Tibial artery (tissue), 4 donors: ENCODE data around the gene SECISBP2.
"Not testable (repeated sequence)": the region's sequence is repeated elsewhere in the genome, so short reads cannot be mapped to it uniquely, and the experiment has no call there.

Experiments
- DNase-seq, 2 donors: peaks; one replicate each; pipeline ENCODE4 v3.0.0-alpha.2; 2019
- H3K27ac ChIP-seq, 2 donors: fragments of 200-600 bp; sonication (generic) in 1 of 2; 1 replicate in 1 of 2; 2 replicates in 1 of 2; pipeline ENCODE4 v1.5.1; 2018 to 2019; ENCODE audit warnings: mild to moderate bottlenecking in 1 of 2
- H3K27me3 ChIP-seq, 2 donors: fragments of 200-600 bp; sonication (generic) in 1 of 2; one replicate each; pipeline versions ENCODE4 v1.5.1 to v1.6.0; 2016 to 2019
- H3K36me3 ChIP-seq, 3 donors: fragments of 200-600 bp; sonication (generic) in 2 of 3; one replicate each; pipeline ENCODE4 v1.5.1; 2016 to 2019; ENCODE audit warnings: mild to moderate bottlenecking in 2 of 3
- H3K4me1 ChIP-seq, 4 donors: fragments of 200-600 bp; sonication (generic) in 2 of 4; 1 replicate in 3 of 4; 2 replicates in 1 of 4; pipeline ENCODE4 v1.5.1; 2016 to 2019
- H3K4me3 ChIP-seq, 2 donors: fragments of 200-600 bp; sonication (generic) in 1 of 2; 1 replicate in 1 of 2; 2 replicates in 1 of 2; pipeline ENCODE4 v1.5.1; 2018 to 2019; ENCODE audit warnings: mild to moderate bottlenecking in 2 of 2
- H3K9me3 ChIP-seq, 3 donors: fragments of 200-600 bp; sonication (generic) in 1 of 3; one replicate each; pipeline ENCODE4 v1.5.1; 2016 to 2019
- intact Hi-C: fragments of 100-400 bp; cut with DNase I; formaldehyde crosslinking; loops from one replicate; pipeline ENCODE4 v1.15.0; 2023; ENCODE audit warnings: low total_unique reads
- TF ChIP-seq, protein P1 (sequence below), 2 experiments: fragments of 200-600 bp in 1 of 2; fragments of 450-650 bp in 1 of 2; IDR thresholded peaks; one replicate each; pipeline ENCODE4 v1.5.1; 2017 to 2019; ENCODE audit warnings: antibody characterized with exemption in 2 of 2, mild to moderate bottlenecking in 1 of 2, moderate library complexity in 1 of 2

The SECISBP2 gene, protein sequence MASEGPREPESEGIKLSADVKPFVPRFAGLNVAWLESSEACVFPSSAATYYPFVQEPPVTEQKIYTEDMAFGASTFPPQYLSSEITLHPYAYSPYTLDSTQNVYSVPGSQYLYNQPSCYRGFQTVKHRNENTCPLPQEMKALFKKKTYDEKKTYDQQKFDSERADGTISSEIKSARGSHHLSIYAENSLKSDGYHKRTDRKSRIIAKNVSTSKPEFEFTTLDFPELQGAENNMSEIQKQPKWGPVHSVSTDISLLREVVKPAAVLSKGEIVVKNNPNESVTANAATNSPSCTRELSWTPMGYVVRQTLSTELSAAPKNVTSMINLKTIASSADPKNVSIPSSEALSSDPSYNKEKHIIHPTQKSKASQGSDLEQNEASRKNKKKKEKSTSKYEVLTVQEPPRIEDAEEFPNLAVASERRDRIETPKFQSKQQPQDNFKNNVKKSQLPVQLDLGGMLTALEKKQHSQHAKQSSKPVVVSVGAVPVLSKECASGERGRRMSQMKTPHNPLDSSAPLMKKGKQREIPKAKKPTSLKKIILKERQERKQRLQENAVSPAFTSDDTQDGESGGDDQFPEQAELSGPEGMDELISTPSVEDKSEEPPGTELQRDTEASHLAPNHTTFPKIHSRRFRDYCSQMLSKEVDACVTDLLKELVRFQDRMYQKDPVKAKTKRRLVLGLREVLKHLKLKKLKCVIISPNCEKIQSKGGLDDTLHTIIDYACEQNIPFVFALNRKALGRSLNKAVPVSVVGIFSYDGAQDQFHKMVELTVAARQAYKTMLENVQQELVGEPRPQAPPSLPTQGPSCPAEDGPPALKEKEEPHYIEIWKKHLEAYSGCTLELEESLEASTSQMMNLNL

DNA sequence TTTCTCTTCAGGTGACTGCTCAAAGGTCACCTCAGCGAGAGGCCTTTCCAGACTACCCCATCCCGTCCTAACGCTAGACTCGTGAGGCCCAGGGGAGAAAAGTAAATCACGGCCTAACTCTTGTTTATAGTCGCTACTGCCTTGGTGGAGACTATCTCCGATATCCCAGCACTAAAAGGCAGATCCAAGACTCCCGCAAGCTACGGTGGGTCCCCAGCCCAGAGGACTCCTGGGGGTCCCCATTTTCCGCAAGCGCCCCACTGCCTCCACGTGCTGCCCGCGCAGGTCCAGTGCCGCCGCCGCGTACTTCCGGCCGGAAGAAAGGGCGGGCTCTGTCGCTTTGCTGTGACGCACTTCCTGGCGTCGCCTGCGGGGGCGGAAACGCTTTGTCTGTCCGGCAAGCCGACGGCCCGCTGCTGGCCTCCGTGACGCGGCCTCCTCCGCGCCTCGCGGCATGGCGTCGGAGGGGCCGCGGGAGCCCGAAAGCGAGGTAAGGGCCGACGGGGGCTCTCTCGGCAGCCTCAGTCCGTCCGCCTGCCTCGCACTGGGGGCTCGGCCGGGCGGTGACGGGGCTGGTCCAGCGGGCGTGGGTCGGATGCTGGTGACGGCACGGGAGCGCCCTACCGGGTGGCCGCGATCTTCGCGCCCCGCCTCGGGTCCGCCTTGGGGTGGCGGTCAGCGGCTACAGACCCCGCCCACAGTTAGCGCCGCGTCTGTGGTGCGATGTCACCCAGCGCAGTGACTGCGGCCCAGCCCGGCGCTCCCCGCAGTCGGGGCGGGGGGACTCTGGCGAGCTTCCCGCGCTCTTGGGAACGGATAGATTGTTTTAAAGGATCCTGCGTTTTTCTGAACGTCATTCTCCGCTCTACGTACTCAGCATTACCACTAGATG, at the start of gene SECISBP2:
Gene SECISBP2 (plus strand): TSS at position 378 of the 892 bp plus-strand sequence. CDS start 77 bp downstream, at position 455.
- Histone ChIP-seq H3K4me3 (peak within 1 kb of the TSS; percentile 75 to 88), H3K9me3 (no peaks in the 10 kb centered on the region), H3K4me1 (peaks cover 0 to 39% (median 14%) of the 10 kb centered on the region in 4 donors), H3K36me3 (no peaks in the 10 kb centered on the region), H3K27ac (peak within 1 kb of the TSS; percentile 97 to 100), H3K27me3 (no peaks in the 10 kb centered on the region)
- DNase-seq: peak; percentile 96 to 98
- TF ChIP-seq, protein P1, sequence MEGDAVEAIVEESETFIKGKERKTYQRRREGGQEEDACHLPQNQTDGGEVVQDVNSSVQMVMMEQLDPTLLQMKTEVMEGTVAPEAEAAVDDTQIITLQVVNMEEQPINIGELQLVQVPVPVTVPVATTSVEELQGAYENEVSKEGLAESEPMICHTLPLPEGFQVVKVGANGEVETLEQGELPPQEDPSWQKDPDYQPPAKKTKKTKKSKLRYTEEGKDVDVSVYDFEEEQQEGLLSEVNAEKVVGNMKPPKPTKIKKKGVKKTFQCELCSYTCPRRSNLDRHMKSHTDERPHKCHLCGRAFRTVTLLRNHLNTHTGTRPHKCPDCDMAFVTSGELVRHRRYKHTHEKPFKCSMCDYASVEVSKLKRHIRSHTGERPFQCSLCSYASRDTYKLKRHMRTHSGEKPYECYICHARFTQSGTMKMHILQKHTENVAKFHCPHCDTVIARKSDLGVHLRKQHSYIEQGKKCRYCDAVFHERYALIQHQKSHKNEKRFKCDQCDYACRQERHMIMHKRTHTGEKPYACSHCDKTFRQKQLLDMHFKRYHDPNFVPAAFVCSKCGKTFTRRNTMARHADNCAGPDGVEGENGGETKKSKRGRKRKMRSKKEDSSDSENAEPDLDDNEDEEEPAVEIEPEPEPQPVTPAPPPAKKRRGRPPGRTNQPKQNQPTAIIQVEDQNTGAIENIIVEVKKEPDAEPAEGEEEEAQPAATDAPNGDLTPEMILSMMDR (IDR thresholded peaks at IDR 0.05): peak; percentile 61 to 65
- intact Hi-C loops: loop anchor here (5.0 kb wide), 1 partner anchor 364 kb away; no protein-coding TSS in a partner anchor

DNA sequence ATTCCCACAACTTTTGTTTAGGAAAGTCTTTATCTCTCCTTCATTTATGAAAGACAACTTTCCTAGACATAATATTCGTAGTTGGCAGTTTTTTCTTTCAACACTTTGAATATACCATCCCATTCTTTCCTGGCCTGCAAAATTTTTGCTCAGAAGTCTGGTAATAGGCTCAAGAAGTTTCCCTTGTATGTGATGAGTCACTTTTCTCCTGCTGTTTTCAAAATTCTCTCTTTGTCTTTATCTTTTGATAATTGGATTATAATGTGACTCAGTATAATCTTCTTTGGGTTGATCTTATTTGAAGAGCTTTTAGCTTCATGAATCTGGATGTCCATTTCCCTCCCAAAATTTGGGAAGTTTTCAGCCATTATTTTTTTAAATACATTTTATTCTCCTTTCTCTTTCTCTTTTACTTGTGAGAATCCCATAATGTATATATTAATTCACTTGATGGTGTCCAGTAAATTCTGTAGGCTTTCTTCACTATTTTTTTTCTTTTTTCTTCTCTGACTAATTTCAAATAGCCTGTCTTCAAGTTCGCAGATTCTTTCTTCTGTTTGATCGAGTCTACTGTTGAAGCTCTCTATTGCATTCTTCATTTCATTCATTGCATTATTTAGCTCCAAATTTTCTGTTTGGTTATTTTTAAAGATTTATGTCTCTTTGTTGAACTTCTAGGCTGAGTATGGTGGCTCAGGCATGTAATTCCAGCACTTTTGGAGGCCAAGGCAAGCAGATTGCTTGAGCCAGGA, 44.6 kb upstream of the SECISBP2 start:
- H3K27me3 ChIP-seq: no peaks in the 10 kb centered on the region
- TF ChIP-seq, protein P1 (IDR thresholded peaks at IDR 0.05): no peak
- no peaks in the 10 kb centered on the region for H3K4me1 ChIP-seq
- H3K27ac ChIP-seq: no peak overlapping the region
- H3K4me3 ChIP-seq: no peak overlapping the region
- peaks cover 0 to 36% (median 13%) of the 10 kb centered on the region in 3 donors for H3K9me3 ChIP-seq
- no peak for DNase-seq
- intact Hi-C loops: no loop called here
- no peaks in the 10 kb centered on the region for H3K36me3 ChIP-seq

DNA sequence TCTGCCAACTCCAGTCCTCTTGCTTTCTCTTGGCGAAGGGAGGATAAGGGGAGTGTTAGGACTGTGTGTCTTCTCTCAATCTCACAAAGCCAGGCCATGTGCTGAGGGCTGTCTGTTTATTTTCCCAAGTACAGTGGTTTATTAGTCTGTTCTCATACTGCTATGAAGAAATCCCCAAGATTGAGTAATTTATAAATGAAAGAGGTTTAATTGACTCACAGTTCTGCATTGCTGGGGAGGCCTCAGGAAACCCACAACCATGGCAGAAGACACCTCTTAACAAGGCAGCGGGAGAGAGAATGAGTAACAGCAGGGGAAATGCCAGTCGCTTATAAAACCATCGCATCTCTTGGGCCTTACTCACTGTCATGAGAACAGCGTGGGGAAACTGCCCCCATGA, 43.5 kb upstream of the SECISBP2 start:
- no peaks in the 10 kb centered on the region for H3K27me3 ChIP-seq
- TF ChIP-seq, protein P1 (IDR thresholded peaks at IDR 0.05): no peak
- H3K36me3 ChIP-seq: no peaks in the 10 kb centered on the region
- H3K9me3 ChIP-seq: peaks cover 0 to 36% (median 13%) of the 10 kb centered on the region in 3 donors
- DNase-seq: no peak
- H3K4me3 ChIP-seq: no peak overlapping the region
- H3K27ac ChIP-seq: no peak overlapping the region
- no peaks in the 10 kb centered on the region for H3K4me1 ChIP-seq
- intact Hi-C loops: no loop called here

DNA sequence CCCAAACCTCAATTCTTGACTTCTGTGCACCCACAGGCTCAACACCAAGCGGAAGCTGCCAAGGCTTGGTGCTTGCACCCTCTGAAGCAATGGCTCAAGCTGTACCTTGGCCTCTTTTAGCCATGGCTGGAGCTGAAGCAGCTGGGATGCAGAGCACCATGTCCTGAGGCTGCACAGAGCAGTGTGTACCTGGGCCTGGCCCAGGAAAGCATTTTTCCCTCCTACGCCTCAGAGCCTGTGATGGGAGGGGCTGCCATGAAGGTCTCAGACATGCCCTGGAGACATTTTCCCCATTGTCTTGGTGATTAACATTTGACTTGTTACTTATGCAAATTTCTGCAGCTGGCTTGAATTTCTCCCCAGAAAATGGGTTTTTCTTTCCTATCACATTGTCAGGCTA, 42.3 kb upstream of the SECISBP2 start:
- H3K36me3 ChIP-seq, H3K4me1 ChIP-seq, DNase-seq, H3K27ac ChIP-seq, H3K4me3 ChIP-seq, H3K27me3 ChIP-seq, intact Hi-C loops: not testable (repeated sequence)
- H3K9me3 ChIP-seq: peaks cover 0 to 32% (median 13%) of the 10 kb centered on the region in 3 donors

DNA sequence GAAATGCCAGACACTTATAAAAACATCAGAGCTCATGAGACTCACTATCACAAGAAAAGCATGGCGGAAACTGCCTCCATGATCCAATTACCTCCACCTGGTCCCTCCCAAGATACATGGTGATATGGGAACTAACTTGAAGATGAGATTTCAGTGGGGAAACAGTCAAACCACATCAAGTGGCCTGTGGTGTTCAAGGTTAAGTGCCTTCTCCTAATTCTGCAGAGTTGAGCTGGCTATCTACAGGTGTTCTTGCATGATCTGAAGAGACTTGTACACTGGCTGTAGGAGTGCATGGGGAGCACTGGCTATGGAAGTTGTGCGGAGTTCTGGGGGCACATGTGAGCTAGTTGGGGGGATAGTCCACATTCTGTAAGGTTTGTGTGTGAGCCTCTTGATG, 41.3 kb upstream of the SECISBP2 start:
- intact Hi-C loops: no loop called here
- Histone ChIP-seq H3K36me3 (no peaks in the 10 kb centered on the region), H3K27ac (no peak overlapping the region), H3K27me3 (no peaks in the 10 kb centered on the region), H3K4me3 (no peak overlapping the region), H3K4me1 (no peaks in the 10 kb centered on the region), H3K9me3 (peaks cover 0 to 29% (median 13%) of the 10 kb centered on the region in 3 donors)
- DNase-seq: no peak
- TF ChIP-seq, protein P1 (IDR thresholded peaks at IDR 0.05): no peak
